Measurements from ENCODE around the gene SMS.

Gene SMS

GRCh38 chrX:21986596-21986995 is 46.1 kb downstream of the SMS start:
- H3K4me3 ChIP-seq (replicated peaks; ENCODE audit: low read depth, low read length) = no peak overlapping the region
- DNase-seq (ENCODE audit: low read depth) = no peak
- TF ChIP-seq CTCF (IDR thresholded peaks at IDR 0.05; ENCODE audit: low read length, missing control alignments) = no peak

GRCh38 chrX:21989384-21989783 is 48.9 kb downstream of the SMS start:
- DNase-seq (ENCODE audit: low read depth) = no peak
- H3K4me3 ChIP-seq (replicated peaks; ENCODE audit: low read depth, low read length) = no peak overlapping the region
- no peak for TF ChIP-seq CTCF (IDR thresholded peaks at IDR 0.05; ENCODE audit: low read length, missing control alignments)

GRCh38 chrX:21990832-21991231 is 50.3 kb downstream of the SMS start:
- DNase-seq (ENCODE audit: low read depth) = no peak
- no peak overlapping the region for H3K4me3 ChIP-seq (replicated peaks; ENCODE audit: low read depth, low read length)
- no peak for TF ChIP-seq CTCF (IDR thresholded peaks at IDR 0.05; ENCODE audit: low read length, missing control alignments)

GRCh38 chrX:21991504-21991903 is 51.0 kb downstream of the SMS start:
- H3K4me3 ChIP-seq (replicated peaks; ENCODE audit: low read depth, low read length) = no peak overlapping the region
- DNase-seq (ENCODE audit: low read depth) = no peak
- TF ChIP-seq CTCF (IDR thresholded peaks at IDR 0.05; ENCODE audit: low read length, missing control alignments) = no peak

- no peak for TF ChIP-seq CTCF (IDR thresholded peaks at IDR 0.05; ENCODE audit: low read length, missing control alignments)
- H3K4me3 ChIP-seq (replicated peaks; ENCODE audit: low read depth, low read length) = no peak overlapping the region
- peak; percentile 14 for DNase-seq (ENCODE audit: low read depth)
Observed at GRCh38 chrX:21993265-21993664, 52.8 kb downstream of the SMS start.

GRCh38 chrX:21996872-21997455 is 56.5 kb downstream of the SMS start:
- TF ChIP-seq CTCF (IDR thresholded peaks at IDR 0.05; ENCODE audit: low read length, missing control alignments) = no peak
- peak; percentile 83 for DNase-seq (ENCODE audit: low read depth)
- no peak overlapping the region for H3K4me3 ChIP-seq (replicated peaks; ENCODE audit: low read depth, low read length)

GRCh38 chrX:21998037-21998436 is 57.5 kb downstream of the SMS start:
- no peak overlapping the region for H3K4me3 ChIP-seq (replicated peaks; ENCODE audit: low read depth, low read length)
- DNase-seq (ENCODE audit: low read depth) = no peak
- no peak for TF ChIP-seq CTCF (IDR thresholded peaks at IDR 0.05; ENCODE audit: low read length, missing control alignments)
